ENCODE data around the gene CPNE1. TPM values are rescaled to one million over a fixed set of nuclear protein-coding genes. Genes with fewer than 3 reads are reported as not detected.

CPNE1 gene
- total RNA-seq, 1 donor = 92.0 TPM

- no peak overlapping the region for H3K4me3 ChIP-seq (ENCODE audit: low read depth, low read length)
- no peak for DNase-seq (ENCODE audit: low read depth)
- TF ChIP-seq, protein P1, sequence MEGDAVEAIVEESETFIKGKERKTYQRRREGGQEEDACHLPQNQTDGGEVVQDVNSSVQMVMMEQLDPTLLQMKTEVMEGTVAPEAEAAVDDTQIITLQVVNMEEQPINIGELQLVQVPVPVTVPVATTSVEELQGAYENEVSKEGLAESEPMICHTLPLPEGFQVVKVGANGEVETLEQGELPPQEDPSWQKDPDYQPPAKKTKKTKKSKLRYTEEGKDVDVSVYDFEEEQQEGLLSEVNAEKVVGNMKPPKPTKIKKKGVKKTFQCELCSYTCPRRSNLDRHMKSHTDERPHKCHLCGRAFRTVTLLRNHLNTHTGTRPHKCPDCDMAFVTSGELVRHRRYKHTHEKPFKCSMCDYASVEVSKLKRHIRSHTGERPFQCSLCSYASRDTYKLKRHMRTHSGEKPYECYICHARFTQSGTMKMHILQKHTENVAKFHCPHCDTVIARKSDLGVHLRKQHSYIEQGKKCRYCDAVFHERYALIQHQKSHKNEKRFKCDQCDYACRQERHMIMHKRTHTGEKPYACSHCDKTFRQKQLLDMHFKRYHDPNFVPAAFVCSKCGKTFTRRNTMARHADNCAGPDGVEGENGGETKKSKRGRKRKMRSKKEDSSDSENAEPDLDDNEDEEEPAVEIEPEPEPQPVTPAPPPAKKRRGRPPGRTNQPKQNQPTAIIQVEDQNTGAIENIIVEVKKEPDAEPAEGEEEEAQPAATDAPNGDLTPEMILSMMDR (IDR thresholded peaks at IDR 0.05; ENCODE audit: insufficient read depth, low read depth, low read length) = no peak
Measured at GRCh38 chr20:35598476-35598875, 66.2 kb downstream of the CPNE1 start.

DNA sequence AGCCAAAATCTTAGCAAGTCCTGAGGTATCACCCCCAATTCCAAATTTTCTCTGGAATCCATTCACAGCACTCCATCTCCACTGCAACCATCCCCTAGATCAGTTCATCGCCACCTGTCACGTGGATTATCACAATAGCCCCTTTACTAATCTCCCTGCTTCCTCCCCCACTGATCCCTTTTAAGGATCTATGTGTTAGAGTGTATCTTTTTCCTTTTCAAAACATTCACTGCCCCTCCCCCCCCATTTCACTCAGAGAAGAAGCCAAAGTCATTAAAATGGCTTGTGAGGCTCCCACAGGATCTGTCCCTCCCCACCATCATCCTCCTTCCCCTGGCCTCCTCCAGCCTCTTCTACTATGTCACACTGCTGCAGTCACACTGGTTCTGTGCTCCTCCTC lies 67.5 kb downstream of the CPNE1 start:
- no peak overlapping the region for H3K4me3 ChIP-seq (ENCODE audit: low read depth, low read length)
- TF ChIP-seq, protein P1 (IDR thresholded peaks at IDR 0.05; ENCODE audit: insufficient read depth, low read depth, low read length) = no peak

GRCh38 chr20:35595901-35596300 lies 68.8 kb downstream of the CPNE1 start:
- TF ChIP-seq, protein P1 (IDR thresholded peaks at IDR 0.05; ENCODE audit: insufficient read depth, low read depth, low read length) = no peak
- H3K4me3 ChIP-seq (ENCODE audit: low read depth, low read length) = no peak overlapping the region
- no peak for DNase-seq (ENCODE audit: low read depth)

More for the DNA sequence above, 67.5 kb downstream of the CPNE1 start:
- no peak for DNase-seq (ENCODE audit: low read depth)

- DNase-seq (ENCODE audit: low read depth) = no peak
- H3K4me3 ChIP-seq (ENCODE audit: low read depth, low read length) = no peak overlapping the region
- TF ChIP-seq, protein P1 (IDR thresholded peaks at IDR 0.05; ENCODE audit: insufficient read depth, low read depth, low read length) = no peak
Measured at GRCh38 chr20:35595456-35595855, 69.2 kb downstream of the CPNE1 start.

DNA sequence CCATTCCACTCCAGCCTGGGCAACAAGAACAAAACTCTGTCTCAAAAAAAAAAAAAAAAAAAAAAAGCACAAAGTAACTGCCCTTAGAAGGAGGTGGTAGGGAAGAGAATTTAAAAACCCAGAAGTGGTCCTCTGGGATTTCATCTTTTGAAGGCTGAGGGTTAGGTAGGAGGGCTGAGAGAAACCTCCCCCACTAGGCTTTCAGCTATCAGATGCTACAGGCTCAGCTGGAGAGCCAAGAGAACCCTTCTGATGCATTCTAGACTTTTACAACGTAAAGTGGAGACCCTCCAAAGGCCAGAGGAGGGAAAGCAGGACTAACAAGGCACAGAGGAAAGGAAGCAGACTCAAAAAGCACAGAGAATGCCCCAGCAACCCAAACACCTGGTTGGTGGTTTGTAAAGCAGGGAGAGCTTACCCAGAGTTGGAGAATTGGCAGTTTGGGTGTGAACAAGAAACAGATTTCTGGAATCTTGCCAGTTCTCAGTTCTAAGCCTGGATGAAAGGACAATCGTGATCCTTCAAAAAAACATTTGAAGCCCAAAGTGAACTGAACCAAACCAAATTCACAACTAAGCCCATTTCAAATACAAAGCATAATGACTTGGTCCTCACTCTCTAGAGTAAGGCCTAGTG lies 72.2 kb downstream of the CPNE1 start:
- no peak for DNase-seq (ENCODE audit: low read depth)
- TF ChIP-seq, protein P1 (IDR thresholded peaks at IDR 0.05; ENCODE audit: insufficient read depth, low read depth, low read length) = no peak
- H3K4me3 ChIP-seq (ENCODE audit: low read depth, low read length) = no peak overlapping the region

DNA sequence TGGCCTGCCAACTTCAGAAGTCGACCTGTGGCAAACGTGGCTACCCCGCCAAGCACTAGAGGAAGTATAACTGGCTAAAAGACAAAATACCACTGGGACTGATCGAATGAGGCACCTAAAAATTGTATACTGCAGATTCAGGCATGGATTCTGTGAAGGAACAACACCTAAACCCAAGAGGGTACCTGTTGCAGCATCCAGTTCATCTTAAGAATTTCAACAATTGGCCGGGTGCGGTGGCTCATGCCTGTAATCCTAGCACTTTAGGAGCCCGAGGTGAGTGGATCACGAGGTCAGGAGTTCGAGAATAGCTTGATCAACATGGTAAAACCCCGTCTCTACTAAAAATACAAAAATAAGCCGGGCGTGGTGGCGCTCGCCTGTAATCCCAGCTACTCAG lies 76.3 kb downstream of the CPNE1 start:
- TF ChIP-seq, protein P1 (IDR thresholded peaks at IDR 0.05; ENCODE audit: insufficient read depth, low read depth, low read length) = no peak
- DNase-seq (ENCODE audit: low read depth) = no peak
- H3K4me3 ChIP-seq (ENCODE audit: low read depth, low read length) = no peak overlapping the region

DNA sequence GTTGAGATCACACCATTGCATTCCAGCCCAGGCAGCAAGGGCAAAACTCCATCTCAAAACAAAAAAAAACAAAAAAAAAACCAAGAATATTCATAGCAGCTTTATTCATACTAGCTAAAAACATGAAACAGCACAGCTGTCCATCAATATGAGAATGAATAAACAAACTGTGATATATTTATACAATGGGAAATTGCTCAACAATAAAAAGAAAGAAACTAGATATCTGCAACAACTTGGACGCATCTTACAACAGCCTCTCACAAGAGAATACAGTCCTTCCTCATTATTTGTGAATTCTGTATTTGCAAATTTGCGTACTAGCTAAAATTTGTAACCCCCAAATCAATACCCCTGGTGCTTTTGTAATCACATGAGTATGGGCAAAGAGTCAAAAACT lies 77.3 kb downstream of the CPNE1 start:
- TF ChIP-seq, protein P1 (IDR thresholded peaks at IDR 0.05; ENCODE audit: insufficient read depth, low read depth, low read length) = no peak

More for the DNA sequence above, 77.3 kb downstream of the CPNE1 start:
- H3K4me3 ChIP-seq (ENCODE audit: low read depth, low read length) = no peak overlapping the region
- no peak for DNase-seq (ENCODE audit: low read depth)

All from fibroblast of villous mesenchyme (primary cell).